ENCODE data around the gene COL19A1.

The COL19A1 gene

DNA sequence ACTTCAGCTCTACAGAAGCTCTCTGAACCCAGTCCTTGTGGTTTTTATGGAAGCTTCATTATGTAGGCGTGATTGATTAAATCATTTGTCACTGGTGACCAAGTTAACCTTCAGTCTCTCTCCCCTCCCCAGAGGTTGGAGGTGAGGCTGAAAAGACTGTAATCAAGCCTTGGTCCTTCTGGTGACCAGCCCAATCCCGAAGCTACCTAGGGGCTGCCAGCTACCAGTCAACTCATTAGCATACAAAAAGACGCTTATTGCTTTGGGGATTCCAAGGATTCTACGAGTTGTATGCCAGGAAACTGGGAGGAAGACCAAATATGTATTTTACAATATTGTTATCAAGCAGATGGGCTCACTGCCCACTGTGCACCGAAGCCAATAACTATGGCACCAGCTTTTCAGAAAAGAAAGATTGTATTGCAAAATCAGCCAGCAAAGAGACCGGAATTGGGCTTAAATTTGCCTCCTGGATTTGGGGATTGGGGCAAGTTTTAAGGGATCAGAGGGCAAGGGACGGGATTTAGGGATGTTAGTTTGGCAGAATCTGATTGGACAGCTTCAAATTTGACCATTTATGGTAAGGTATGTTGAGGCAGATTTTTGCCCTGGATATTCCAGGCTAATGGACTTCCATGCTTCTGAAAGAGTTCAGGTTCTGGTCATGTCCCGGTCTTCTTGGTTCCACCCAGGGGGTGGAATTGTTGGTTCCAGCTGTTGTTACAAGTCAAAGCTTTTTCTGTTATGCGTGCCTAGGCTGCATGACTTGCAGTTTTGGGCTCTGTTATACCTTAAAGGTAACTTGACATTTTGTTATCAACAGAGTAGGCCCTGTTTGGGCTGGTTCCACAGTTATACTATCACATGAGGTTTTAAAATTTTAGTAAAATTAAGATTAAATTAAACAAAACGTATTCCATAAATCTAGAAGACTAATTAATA lies 269.1 kb downstream of the COL19A1 start:
- no peak for DNase-seq

- DNase-seq: no peak
Observed at GRCh38 chr6:70136996-70137395, 270.6 kb downstream of the COL19A1 start.

DNA sequence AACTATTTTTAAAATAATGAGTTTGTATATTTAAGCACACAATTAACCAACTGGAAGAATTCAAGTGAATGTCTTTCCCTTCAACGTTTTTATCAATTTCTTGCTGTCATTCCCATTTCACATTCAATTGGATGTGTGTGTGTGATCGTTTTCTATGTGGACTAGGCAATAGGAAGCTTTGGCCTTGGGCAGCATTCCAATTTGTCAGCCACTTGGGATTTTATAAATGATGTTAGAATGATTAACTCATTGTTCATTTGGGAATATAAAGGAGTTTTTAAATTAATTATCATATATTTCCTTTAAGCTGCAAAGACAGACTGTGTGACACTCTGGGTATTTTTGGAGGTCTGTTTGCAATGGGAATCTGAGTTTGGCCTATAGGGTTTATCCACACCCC lies 274.1 kb downstream of the COL19A1 start:
- no peak for DNase-seq

GRCh38 chr6:70142034-70142433 lies 275.7 kb downstream of the COL19A1 start:
- DNase-seq: no peak

GRCh38 chr6:70145178-70145577 lies 278.8 kb downstream of the COL19A1 start:
- DNase-seq: no peak

- no peak for DNase-seq
Observed at GRCh38 chr6:70149209-70149788, 282.9 kb downstream of the COL19A1 start.

- no peak for DNase-seq
Observed at GRCh38 chr6:70150521-70150920, 284.2 kb downstream of the COL19A1 start.

- DNase-seq: no peak
Observed at GRCh38 chr6:70151616-70152015, 285.3 kb downstream of the COL19A1 start.

GRCh38 chr6:70152786-70153185 lies 286.4 kb downstream of the COL19A1 start:
- DNase-seq: no peak

DNA sequence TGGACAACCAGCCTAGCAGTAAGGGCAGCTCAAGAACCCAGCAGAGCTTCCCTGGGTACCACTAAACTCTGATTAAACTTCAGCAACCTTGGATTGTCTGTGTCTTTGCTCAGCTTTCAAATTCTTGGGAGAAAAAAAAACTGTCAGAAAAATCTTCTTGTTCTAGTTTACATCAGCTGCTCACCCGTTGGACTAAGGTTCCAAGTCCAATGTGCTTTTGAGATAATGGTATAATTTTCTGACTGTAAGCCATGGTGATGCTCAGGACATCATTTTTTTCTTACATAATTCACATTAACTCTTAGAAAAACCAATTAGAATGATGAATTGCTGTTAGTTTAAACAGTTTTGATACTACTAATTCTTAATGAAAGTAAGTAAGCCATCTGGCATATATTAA lies 290.7 kb downstream of the COL19A1 start:
- DNase-seq: no peak

GRCh38 chr6:70160276-70160675 lies 293.9 kb downstream of the COL19A1 start:
- no peak for DNase-seq

DNA sequence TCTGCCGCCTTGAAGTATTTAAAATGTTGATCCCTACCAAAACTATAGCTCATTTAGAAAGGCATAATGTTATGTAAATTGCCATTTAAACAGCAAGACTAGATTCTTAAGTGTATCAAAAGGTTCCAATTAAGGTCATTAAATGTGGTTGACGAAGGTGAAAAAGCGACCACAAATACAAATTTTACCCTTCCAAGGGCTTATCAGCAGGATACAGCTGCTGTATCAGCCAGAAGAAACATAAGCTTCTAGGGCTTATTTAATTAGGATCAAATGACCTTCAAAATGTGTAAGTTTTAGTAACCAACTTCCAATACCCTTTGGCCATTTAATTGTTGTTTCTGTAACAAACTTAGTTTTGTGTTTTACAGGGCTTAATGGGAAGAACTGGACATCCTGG lies 296.6 kb downstream of the COL19A1 start:
- DNase-seq: no peak

- DNase-seq: no peak
Observed at GRCh38 chr6:70163795-70164194, 297.4 kb downstream of the COL19A1 start.

GRCh38 chr6:70164556-70164955 lies 298.2 kb downstream of the COL19A1 start:
- no peak for DNase-seq

DNA sequence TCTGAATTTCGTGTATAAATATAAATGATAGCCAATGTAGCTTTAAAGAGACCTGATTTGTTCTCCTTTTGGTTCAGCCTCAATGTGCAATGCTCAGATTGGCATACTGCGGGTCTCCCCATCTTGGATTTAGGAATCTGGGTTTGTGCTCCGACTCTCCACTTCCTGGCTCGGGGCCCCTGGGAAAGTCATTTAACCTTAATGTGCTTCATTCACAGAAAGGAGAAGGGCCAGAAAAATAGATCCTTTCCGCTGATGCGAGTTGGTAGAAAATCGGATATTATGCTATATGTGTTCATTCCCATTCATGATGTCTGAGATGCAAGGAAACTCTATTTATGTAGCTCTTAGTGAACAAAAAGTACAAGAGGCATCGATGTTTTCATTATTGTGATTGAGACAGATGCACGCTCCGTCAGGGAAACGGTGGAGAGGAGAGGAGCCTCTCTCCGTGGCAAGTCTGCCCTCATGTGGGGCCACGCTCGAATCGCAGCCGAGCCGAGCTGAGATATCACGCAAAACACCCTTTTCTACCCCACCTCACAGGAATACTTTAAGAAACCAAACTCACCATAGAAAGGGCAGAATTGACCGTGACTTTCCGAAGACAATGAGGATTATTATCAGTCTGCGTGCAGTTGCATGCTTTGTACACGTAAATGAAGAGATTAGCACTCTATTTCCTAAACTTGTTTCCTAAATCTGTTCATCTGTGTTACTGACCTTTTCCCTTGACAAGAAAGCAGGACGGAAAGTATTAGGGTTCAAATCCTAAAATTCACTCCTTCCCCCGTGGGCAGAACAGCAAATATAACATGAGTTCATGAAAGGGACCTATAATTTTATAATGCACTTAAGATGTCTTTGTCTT lies 300.0 kb downstream of the COL19A1 start:
- no peak for DNase-seq

GRCh38 chr6:70168681-70169377 lies 302.5 kb downstream of the COL19A1 start:
- no peak for DNase-seq

DNA sequence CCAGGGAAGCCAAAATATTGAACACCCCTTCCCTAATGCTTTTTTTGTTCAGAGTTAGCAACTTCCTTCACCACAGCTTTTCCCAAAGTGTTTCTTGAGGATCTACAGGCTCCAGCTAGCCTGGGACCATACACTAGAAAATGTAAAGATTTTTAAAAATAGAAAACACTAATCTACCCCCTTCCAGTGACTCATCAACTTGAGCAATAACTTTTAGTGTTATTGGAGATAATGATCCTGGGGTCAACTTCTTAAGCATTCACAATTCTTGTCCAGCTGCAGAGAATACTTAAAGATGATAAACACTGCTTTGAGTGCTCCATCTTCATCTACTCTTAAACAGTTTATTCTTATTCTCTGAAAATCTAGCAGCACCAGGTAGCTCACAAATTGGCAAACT lies 304.9 kb downstream of the COL19A1 start:
- no peak for DNase-seq

DNA sequence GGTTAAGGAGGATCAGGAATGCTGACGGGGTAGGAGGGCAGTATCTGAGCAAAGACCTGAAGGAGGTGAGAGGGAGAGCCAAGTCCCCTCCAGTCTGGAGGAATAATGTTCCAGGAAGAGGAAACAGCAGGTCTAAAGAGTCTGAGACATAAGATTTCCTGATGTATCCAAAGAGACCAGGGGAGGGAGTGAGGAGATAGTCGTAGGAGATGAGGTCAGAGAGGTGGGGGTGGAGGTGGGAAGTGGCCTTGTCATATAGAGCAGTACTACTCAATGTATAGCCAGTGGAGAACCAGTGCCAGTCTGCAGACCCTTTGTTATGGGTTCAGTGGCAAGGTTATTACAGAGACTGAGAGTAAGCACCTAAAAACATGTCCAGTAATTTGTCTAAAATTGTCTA lies 305.9 kb downstream of the COL19A1 start:
- no peak for DNase-seq

DNA sequence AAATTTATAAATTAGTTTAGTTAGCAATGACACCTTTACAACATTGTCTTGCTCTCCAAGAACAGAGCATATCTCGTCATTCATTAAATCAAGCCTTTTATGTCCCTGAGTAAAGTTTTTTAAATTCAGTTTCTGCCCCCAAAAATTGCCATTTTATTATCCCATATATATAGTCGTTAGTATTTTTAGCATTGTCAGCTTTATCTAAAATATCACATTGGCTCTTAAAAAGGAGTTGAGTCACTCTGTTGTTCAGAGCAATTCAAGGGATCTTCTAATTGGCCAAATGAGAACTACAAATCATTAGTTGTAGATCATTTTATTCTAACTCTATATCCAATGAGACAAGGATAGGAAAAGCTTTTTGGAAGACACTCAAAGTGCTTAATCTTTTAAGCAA lies 309.4 kb downstream of the COL19A1 start:
- DNase-seq: no peak

DNA sequence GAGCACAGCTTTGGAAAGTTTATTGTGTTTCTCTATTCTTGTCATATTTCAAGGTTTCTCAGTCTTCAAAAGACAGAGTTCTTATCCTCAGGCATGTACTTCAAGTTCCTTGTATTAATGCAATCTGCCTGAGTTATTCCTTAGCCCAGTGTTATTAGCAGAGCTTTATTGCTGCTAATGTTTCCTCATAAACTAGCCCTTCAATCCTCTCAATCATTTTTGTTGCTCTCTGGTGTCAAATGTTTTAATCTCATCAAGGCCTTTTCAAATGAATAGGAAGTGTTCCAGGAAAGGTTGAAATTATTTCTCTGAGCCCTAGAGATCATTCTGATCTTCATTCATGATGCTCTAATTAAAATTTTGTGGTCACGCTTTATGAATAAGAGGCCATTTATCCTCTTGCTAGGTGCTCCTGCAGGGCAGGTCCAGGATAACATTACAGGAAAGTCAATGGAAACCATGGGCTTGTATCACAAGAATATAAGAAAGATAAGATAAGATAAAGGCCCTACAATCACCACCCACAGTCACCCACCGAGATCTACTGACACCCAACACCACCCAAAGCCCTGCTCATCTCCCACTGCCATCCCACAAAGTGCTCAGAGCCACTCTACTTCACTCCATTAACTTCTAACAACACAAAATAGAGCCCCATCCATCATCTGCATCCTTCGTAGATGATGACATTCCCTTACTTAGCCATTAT lies 310.6 kb downstream of the COL19A1 start:
- no peak for DNase-seq

GRCh38 chr6:70180183-70180900 lies 314.0 kb downstream of the COL19A1 start:
- DNase-seq: no peak

Measured in NCI-H1092 (cell line).